ENCODE data around the gene FARP1.
A peak's percentile ranks its signal among the peaks of the same experiment; 100 is the strongest.

Gene FARP1

DNA sequence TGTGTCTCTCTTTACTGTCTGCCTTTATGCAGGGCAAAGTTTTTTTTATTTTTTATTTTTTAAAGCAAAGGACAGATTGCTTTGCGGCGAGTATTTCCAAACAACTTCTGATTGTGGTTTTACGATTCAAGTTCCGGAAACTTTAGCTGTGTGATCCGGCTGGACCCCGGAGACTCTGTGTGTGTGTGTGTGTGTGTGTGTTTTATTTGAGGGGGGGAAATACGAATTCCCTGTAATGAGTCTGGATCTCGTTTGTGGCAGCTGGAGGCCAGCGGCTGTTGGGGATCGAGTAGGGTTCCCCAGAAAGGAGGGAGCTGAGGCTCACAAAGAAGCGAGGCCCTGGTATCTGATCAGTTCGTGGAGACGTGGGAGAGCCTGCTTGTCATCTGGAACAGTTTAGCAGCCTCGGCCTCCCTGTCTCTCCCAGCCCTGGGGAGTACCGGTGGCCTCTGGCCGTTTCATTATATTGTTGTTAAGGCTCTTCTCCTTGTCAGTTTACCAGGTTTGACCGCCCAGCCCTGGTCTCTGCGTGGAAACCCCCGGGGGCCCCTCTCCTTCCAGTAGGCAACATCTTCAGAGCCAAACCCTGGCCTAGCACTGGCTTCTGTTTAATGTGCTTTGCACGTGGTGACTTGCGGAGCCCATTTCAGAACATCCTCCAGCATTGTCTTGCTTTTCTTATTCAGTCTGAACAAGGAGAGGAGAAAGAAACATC, 1.3 kb downstream of the FARP1 start:
- TF ChIP-seq, protein P1, sequence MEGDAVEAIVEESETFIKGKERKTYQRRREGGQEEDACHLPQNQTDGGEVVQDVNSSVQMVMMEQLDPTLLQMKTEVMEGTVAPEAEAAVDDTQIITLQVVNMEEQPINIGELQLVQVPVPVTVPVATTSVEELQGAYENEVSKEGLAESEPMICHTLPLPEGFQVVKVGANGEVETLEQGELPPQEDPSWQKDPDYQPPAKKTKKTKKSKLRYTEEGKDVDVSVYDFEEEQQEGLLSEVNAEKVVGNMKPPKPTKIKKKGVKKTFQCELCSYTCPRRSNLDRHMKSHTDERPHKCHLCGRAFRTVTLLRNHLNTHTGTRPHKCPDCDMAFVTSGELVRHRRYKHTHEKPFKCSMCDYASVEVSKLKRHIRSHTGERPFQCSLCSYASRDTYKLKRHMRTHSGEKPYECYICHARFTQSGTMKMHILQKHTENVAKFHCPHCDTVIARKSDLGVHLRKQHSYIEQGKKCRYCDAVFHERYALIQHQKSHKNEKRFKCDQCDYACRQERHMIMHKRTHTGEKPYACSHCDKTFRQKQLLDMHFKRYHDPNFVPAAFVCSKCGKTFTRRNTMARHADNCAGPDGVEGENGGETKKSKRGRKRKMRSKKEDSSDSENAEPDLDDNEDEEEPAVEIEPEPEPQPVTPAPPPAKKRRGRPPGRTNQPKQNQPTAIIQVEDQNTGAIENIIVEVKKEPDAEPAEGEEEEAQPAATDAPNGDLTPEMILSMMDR (IDR thresholded peaks at IDR 0.05; ENCODE audit: borderline replicate concordance, insufficient read depth, low read depth, low read length): no peak
- H3K4me3 ChIP-seq (ENCODE audit: low read depth, low read length): peak overlapping the region; percentile 50

DNA sequence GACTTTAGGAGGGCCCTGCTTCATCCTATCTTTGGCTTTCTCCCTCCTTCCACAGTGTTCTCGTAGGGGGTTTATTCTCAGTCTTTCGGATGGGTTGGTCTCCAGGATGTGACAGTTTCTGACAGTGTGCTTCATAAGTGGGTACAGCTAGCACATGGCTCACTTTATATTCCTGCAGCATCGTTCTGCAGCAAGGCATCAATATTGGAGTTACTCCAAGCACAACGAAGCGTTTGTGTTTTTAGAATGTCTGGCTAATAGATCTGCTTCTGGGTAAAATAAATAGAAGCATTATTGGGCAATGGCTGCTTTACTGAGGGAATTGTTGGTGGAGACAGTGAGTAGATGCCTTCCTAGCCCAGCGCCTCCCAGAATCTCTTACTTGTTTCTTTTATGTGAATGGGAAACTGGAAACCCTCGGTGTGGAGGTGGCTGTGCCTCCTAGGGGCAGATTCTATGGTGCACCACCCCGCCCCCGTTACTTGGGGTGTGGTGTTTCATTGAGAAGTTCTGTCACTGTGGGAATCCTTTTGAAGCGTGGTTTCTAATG, 2.0 kb downstream of the FARP1 start:
- TF ChIP-seq, protein P1 (IDR thresholded peaks at IDR 0.05; ENCODE audit: borderline replicate concordance, insufficient read depth, low read depth, low read length): no peak
- peak overlapping the region; percentile 50 for H3K4me3 ChIP-seq (ENCODE audit: low read depth, low read length)

DNA sequence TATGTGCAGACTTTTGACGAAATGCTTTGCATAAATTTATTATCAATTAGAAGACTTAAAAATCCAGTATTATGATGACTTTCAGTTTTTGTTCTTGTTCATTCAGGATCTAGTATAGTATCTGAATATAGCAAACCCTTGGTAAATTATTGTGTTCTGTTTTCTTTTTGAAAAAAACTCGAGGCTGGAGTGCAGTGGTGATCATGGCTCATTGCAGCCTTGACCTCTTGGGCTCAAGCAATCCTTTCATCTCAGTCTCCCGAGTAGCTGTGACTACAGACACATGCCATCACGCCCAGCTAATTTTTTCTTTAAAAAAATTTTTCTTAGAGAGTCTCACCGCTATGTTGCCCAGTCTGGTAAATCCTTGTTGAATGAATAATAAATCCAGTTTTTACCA, 4.6 kb downstream of the FARP1 start:
- TF ChIP-seq, protein P1 (IDR thresholded peaks at IDR 0.05; ENCODE audit: borderline replicate concordance, insufficient read depth, low read depth, low read length): no peak
- no peak overlapping the region for H3K4me3 ChIP-seq (ENCODE audit: low read depth, low read length)

DNA sequence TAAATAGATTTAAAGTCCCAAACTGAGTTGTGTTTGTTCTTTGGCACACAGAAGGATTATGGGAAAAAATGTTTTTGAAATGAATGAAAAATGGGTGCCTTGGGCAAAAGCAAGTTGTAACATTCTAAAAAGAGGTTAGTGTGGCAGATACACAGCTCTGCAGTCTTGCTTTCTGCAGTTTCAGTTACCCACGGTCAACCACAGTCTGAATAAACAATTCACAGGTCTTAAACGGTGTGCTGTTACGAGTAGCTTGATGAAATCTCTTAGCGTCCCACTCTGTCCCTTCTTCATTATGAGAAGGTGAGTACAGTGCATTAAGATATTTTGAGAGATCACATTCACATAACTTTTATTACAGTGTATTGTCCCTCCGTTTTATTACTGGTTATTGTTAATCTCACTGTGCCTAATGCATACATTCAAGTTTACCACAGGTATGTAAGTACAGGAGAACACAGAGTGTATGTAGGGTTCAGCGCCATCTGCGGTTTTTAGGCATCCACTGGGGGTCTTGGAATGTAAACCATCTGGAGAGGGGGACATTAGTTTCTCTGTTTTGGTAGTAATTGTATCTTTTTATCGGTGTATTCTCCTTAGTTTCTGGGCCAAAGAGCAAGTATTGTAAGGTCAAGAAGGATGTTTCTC, 8.1 kb downstream of the FARP1 start:
- TF ChIP-seq, protein P1 (IDR thresholded peaks at IDR 0.05; ENCODE audit: borderline replicate concordance, insufficient read depth, low read depth, low read length): no peak
- H3K4me3 ChIP-seq (ENCODE audit: low read depth, low read length): no peak overlapping the region

DNA sequence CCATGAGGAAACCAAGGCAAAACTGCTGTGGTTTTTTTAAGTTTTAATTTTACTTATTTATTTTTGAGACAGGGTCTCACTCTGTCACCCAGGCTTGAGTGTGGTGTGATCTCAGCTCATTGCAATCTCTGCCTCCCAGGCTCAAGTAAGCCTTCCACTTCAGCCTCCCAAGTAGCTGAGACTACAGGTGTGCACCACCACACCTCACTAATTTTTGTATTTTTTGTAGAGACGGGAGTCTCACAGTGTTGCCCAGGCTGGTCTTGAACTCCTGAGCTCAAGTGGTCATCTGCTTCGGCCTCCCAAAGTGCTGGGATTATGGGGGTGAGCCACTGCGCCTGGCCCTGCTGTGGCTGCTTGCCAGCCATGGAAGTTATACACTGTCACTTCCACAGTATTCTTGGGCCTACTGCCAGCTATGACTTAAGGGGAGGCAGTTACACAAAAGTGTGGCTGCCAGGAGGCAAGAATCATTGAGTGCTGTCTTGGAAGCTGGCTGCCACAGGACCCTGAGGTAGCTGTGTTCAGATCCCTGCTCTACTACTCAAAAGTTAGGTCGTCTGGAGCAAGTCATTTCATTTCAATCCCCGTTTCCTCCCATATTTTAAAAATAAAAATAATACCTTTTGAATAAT, 12.7 kb downstream of the FARP1 start:
- no peak overlapping the region for H3K4me3 ChIP-seq (ENCODE audit: low read depth, low read length)
- TF ChIP-seq, protein P1 (IDR thresholded peaks at IDR 0.05; ENCODE audit: borderline replicate concordance, insufficient read depth, low read depth, low read length): no peak

DNA sequence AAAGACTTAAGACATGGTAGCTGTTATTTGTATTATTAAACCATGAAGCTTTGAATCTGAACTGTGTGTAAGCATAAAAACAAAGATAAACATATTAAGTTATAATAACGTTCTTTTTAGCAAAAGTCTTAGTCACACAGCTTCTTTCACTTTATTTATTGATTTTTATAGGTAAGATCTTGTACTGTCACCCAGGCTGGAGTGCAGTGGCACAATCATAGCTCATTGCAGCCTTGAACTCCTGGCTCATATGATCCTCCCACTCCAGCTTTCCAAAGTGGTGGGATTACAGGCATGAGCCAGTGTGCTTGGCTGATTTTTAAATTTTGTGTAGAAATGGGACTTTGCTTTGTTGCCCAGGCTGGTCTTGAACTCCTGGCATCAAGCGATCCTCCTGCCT, 13.4 kb downstream of the FARP1 start:
- TF ChIP-seq, protein P1 (IDR thresholded peaks at IDR 0.05; ENCODE audit: borderline replicate concordance, insufficient read depth, low read depth, low read length): no peak
- H3K4me3 ChIP-seq (ENCODE audit: low read depth, low read length): no peak overlapping the region

Data from GM12875 (cell line).